GM12878 (cell line): ENCODE results near the gene CHST13. TPM values are rescaled to one million over a fixed set of nuclear protein-coding genes. Genes with fewer than 3 reads are reported as not detected.

Source experiments
- ATAC-seq: fragments of 200-7000 bp; cut with Tn5 transposase; 3 replicates; pipeline ENCODE4 v1.9.1; 2020; ENCODE audit warnings: mild to moderate bottlenecking, moderate library complexity
- BruUV-seq: library from RNA; stranded (reverse); fragments of 400-500 nt; replicated peaks from 2 replicates; lab custom pipeline; 2021; lab: Mats Ljungman, UMichigan
- CTCF ChIA-PET: fragments of 300-600 bp; sonication (Branson Sonifier 250); formaldehyde crosslinking; extraction: SDS; loops from one replicate; lab custom pipeline; 2021; ENCODE audit warnings: inconsistent platforms; lab: Yijun Ruan, JAX
- POLR2A ChIA-PET: fragments of 350-600 bp; formaldehyde crosslinking; extraction: SDS; loops from one replicate; lab custom pipeline; 2021; ENCODE audit warnings: inconsistent platforms; lab: Charles Lee
- RAD21 ChIA-PET: fragments of 300-600 bp; sonication (Branson Sonifier 250); formaldehyde crosslinking; loops from one replicate; lab custom pipeline; 2023; ENCODE audit warnings: antibody characterized with exemption; ENCODE audit not compliant: unreplicated experiment; lab: Charles Lee
- SMC1A ChIA-PET: fragments of 300-600 bp; sonication (Branson Sonifier 250); formaldehyde crosslinking; loops from one replicate; lab custom pipeline; 2023; ENCODE audit not compliant: unreplicated experiment, uncharacterized antibody; lab: Charles Lee
- DNase-seq: peaks from one replicate; pipeline ENCODE4 v3.0.0-alpha.2; 2011; ENCODE audit warnings: low read depth, low spot score
- FAIRE-seq: peaks from 3 replicates; lab custom pipeline; 2011; peaks lifted over from hg19 to GRCh38; lab: Jason Lieb, UNC
- H2AFZ ChIP-seq: 2 replicates; pipeline ENCODE4 v1.6.0; 2011; ENCODE audit warnings: low read depth, low read length, control low read depth; ENCODE audit not compliant: control insufficient read depth
- H3K27ac ChIP-seq: 2 replicates; pipeline ENCODE4 v1.5.1; 2011; ENCODE audit warnings: control low read depth; ENCODE audit not compliant: control insufficient read depth, insufficient read depth
- H3K27me3 ChIP-seq, 2 experiments: replicated peaks in 1 of 2; 2 replicates each; pipeline versions ENCODE4 v1.6.0 to v1.6.1; 2011; ENCODE audit warnings: low read length in 1 of 2; ENCODE audit not compliant: control insufficient read depth in 2 of 2, insufficient read depth in 2 of 2
- H3K36me3 ChIP-seq, 2 experiments: 2 replicates each; pipeline ENCODE4 v1.5.1; 2011; ENCODE audit warnings: low read length in 1 of 2; ENCODE audit not compliant: control insufficient read depth in 2 of 2, insufficient read depth in 2 of 2
- H3K4me1 ChIP-seq: 2 replicates; pipeline ENCODE4 v1.6.1; 2011; ENCODE audit warnings: mild to moderate bottlenecking, low read length, moderate library complexity, mixed read lengths; ENCODE audit not compliant: control insufficient read depth, insufficient read depth
- H3K4me2 ChIP-seq: 2 replicates; pipeline ENCODE4 v1.6.0; 2011; ENCODE audit warnings: control low read depth; ENCODE audit not compliant: control insufficient read depth, insufficient read depth
- H3K4me3 ChIP-seq: fragments of 200-600 bp; sonication (generic); 2 replicates; pipeline ENCODE4 v1.5.1; 2016
- H3K79me2 ChIP-seq: 2 replicates; pipeline ENCODE4 v1.6.0; 2011; ENCODE audit warnings: low read length; ENCODE audit not compliant: control insufficient read depth, insufficient read depth
- H3K9ac ChIP-seq: 2 replicates; pipeline ENCODE4 v1.8.0; 2011; ENCODE audit warnings: low read length, control low read depth, mixed read lengths; ENCODE audit not compliant: control insufficient read depth, insufficient read depth
- H3K9me3 ChIP-seq: replicated peaks from 3 replicates; pipeline ENCODE4 v1.5.1; 2011; ENCODE audit warnings: mild to moderate bottlenecking, low read length; ENCODE audit not compliant: control insufficient read depth, insufficient read depth
- H4K20me1 ChIP-seq: 2 replicates; pipeline ENCODE4 v1.6.0; 2011; ENCODE audit not compliant: control insufficient read depth, insufficient read depth
- BMI1 ChIP-seq: fragments of 450-650 bp; IDR thresholded peaks from 2 replicates; pipeline ENCODE4 v1.6.1; 2016; ENCODE audit warnings: mild to moderate bottlenecking, moderate library complexity, borderline replicate concordance
- DPF2 ChIP-seq: fragments of 450-650 bp; IDR thresholded peaks from 2 replicates; pipeline ENCODE4 v1.6.1; 2017; ENCODE audit warnings: mild to moderate bottlenecking
- GATAD2B ChIP-seq: fragments of 450-650 bp; conservative IDR thresholded peaks from 2 replicates; pipeline ENCODE4 v1.6.1; 2017; ENCODE audit warnings: low read depth, mild to moderate bottlenecking, moderate library complexity
- NFIC ChIP-seq: IDR thresholded peaks from 2 replicates; pipeline ENCODE4 v1.6.1; 2012; ENCODE audit warnings: low read depth, mild to moderate bottlenecking, inconsistent platforms, low read length, moderate library complexity
- NRF1 ChIP-seq: conservative IDR thresholded peaks from 2 replicates; pipeline ENCODE4 v1.6.1; 2011; ENCODE audit warnings: mild to moderate bottlenecking, low read depth, low read length, improper control_type of control experiment
- RAD51 ChIP-seq: fragments of 450-650 bp; IDR thresholded peaks from 2 replicates; pipeline ENCODE4 v1.6.1; 2016; ENCODE audit warnings: moderate library complexity, mild to moderate bottlenecking, inconsistent platforms
- SPI1 ChIP-seq: IDR thresholded peaks from 2 replicates; pipeline ENCODE4 v1.6.1; 2011; ENCODE audit warnings: low read depth, mild to moderate bottlenecking, low read length, moderate library complexity, borderline replicate concordance; ENCODE audit not compliant: insufficient read depth
- WRNIP1 ChIP-seq: IDR thresholded peaks from 2 replicates; pipeline ENCODE4 v1.6.1; 2011; ENCODE audit warnings: low read depth, low read length, improper control_type of control experiment, borderline replicate concordance
- WGBS: methylation state at CpG from one replicate; pipeline ENCODE4 v1.1.6; 2016; ENCODE audit warnings: low lambda C conversion rate; ENCODE audit not compliant: insufficient replicate concordance, insufficient coverage; ENCODE audit errors: missing lambda C conversion rate; 5-methylcytosine and 5-hydroxymethylcytosine counted together
- in situ Hi-C: fragments of 300-500 bp; cut with MboI; formaldehyde crosslinking; loops from 9 replicates; pipeline ENCODE4 v1.14.3; 2018; ENCODE audit warnings: mixed read lengths
- intact Hi-C: fragments of 100-400 bp; cut with micrococcal nuclease; formaldehyde crosslinking; loops from one replicate; pipeline ENCODE4 v1.14.2; 2022; ENCODE audit not compliant: unreplicated experiment
- polyA plus RNA-seq, 11 experiments: library from polyadenylated mRNA; depleted of rRNA in 4 of 11; unstranded in 6 of 11; stranded (reverse) in 5 of 11; fragments of >200 nt; fragmentation: Nextera tagmentation in 4 of 11; fragmentation: Illumina TruSeq in 1 of 11; extraction: Ambion mirVana in 4 of 11; extraction: Trizol in 1 of 11; gene quantifications; 1 replicate in 1 of 11; 2 replicates in 10 of 11; pipeline versions ENCODE4 v1.2.1 to v1.2.3, GENCODE V29; 2011 to 2016; ENCODE audit warnings: inconsistent platforms in 2 of 11, missing spikeins in 2 of 11, low read depth in 1 of 11
- total RNA-seq, 4 experiments: library from RNA; depleted of rRNA in 3 of 4; stranded (reverse); fragments of >200 nt in 3 of 4; fragmentation: Illumina TruSeq in 1 of 4; extraction: Trizol in 1 of 4; gene quantifications; 2 replicates each; pipeline versions ENCODE4 v1.2.1 to v1.2.3, GENCODE V29; 2013 to 2021
- TF ChIP-seq, protein P1 (sequence below): IDR thresholded peaks from 2 replicates; pipeline ENCODE4 v1.6.1; 2012; ENCODE audit warnings: improper control_type of control experiment, low read depth, low read length; ENCODE audit not compliant: insufficient replicate concordance

Gene CHST13
- total and polyA plus RNA-seq, 10 of the 15 experiments (the other 5 are each of a cell fraction or from before 2014, with no cell fraction given) = not detected

DNA sequence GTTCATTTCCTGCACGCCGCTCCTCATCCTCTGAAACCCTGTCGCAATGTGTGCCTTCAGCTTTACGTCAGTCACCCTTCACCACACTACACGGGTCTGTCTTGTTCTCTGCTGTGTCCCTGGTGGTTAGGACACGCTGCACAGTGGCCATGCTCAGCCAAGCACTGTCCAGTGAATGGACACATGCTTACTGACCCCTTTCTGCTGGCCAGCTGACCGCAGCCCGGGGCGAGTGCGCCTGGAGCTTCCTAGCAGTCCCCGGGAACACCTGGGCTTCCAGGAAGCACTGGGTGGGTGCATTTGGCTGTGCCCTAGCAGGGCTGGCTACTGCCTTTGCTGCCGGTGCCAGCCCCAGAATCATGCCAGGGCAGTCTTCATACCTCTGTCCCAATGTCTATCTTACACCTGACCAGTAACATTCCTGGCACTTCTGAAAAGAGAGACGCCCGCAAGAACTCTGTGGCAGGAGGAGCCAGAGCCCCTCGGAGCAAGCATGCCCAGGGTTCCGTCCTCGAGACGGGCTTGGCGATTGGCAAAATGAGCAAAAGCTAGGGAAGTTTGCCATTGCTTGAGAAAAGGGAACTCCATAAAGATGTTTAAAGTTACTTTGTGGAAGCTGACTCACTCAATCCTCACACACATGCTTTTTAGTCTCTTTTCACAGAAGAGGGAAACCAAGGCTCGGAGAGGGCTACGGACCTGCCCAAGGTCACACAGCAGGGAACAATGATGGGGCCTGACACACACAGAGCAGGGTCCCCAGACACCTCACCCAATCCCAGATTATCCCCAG, 32.5 kb upstream of the CHST13 start (continued):
- TF ChIP-seq GATAD2B (no peak), SPI1 (no peak)

GRCh38 chr3:126493051-126493450, 30.9 kb upstream of the CHST13 start:
- Histone ChIP-seq H3K79me2 (no peaks in the 10 kb centered on the region), H3K36me3 (no peaks in the 10 kb centered on the region), H3K27ac (no peak overlapping the region), H3K4me1 (no peaks in the 10 kb centered on the region), H3K4me3 (no peak overlapping the region), H3K9ac (no peak overlapping the region), H4K20me1 (no peaks in the 10 kb centered on the region), H3K27me3 (no peaks in the 10 kb centered on the region), H3K9me3 (no peaks in the 10 kb centered on the region), H2AFZ (no peak overlapping the region), H3K4me2 (no peak overlapping the region)
- peak; percentile 47; the same call in 2 of the 3 replicates for ATAC-seq
- ChIA-PET POLR2A (no interaction called here), RAD21 (interaction anchor here (0.7 kb wide), 1 partner anchor 507 kb away, joined by 3 read pairs; no protein-coding TSS in a partner anchor), SMC1A (no interaction called here), CTCF (interaction anchor here (0.5 kb wide), 1 partner anchor 332 kb away, joined by 3 read pairs; no protein-coding TSS in a partner anchor)
- WGBS = 24% methylated on average over 14 of the region's 14 CpGs
- in situ Hi-C loops (no loop called here), intact Hi-C loops (no loop called here)
- no peak for FAIRE-seq
- no peak for TF ChIP-seq BMI1
- TF ChIP-seq, protein P1, sequence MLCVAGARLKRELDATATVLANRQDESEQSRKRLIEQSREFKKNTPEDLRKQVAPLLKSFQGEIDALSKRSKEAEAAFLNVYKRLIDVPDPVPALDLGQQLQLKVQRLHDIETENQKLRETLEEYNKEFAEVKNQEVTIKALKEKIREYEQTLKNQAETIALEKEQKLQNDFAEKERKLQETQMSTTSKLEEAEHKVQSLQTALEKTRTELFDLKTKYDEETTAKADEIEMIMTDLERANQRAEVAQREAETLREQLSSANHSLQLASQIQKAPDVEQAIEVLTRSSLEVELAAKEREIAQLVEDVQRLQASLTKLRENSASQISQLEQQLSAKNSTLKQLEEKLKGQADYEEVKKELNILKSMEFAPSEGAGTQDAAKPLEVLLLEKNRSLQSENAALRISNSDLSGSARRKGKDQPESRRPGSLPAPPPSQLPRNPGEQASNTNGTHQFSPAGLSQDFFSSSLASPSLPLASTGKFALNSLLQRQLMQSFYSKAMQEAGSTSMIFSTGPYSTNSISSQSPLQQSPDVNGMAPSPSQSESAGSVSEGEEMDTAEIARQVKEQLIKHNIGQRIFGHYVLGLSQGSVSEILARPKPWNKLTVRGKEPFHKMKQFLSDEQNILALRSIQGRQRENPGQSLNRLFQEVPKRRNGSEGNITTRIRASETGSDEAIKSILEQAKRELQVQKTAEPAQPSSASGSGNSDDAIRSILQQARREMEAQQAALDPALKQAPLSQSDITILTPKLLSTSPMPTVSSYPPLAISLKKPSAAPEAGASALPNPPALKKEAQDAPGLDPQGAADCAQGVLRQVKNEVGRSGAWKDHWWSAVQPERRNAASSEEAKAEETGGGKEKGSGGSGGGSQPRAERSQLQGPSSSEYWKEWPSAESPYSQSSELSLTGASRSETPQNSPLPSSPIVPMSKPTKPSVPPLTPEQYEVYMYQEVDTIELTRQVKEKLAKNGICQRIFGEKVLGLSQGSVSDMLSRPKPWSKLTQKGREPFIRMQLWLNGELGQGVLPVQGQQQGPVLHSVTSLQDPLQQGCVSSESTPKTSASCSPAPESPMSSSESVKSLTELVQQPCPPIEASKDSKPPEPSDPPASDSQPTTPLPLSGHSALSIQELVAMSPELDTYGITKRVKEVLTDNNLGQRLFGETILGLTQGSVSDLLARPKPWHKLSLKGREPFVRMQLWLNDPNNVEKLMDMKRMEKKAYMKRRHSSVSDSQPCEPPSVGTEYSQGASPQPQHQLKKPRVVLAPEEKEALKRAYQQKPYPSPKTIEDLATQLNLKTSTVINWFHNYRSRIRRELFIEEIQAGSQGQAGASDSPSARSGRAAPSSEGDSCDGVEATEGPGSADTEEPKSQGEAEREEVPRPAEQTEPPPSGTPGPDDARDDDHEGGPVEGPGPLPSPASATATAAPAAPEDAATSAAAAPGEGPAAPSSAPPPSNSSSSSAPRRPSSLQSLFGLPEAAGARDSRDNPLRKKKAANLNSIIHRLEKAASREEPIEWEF = no peak
- TF ChIP-seq DPF2 = no peak
- no peak for TF ChIP-seq RAD51
- TF ChIP-seq NRF1 = no peak
- no peak for TF ChIP-seq WRNIP1
- TF ChIP-seq NFIC = no peak
- DNase-seq = no peak
- BruUV-seq = no TSS peak
